GM12892 (cell line): ENCODE data around the gene GOLGA6D.
"Not testable (repeated sequence)": the region's sequence is repeated elsewhere in the genome, so short reads cannot be mapped to it uniquely, and the experiment has no call there.

Experiments used
- POLR2A ChIP-seq: IDR thresholded peaks from 2 replicates; pipeline ENCODE4 v1.6.1; 2011; ENCODE audit warnings: low read depth, low read length, control low read depth
- POLR2AphosphoS5 ChIP-seq: IDR thresholded peaks from 2 replicates; pipeline ENCODE4 v1.6.1; 2011; ENCODE audit warnings: low read depth, low read length, control low read depth
- TAF1 ChIP-seq: IDR thresholded peaks from 2 replicates; pipeline ENCODE4 v1.6.1; 2011; ENCODE audit warnings: low read depth, mild to moderate bottlenecking, control low read depth, low read length, borderline replicate concordance

DNA sequence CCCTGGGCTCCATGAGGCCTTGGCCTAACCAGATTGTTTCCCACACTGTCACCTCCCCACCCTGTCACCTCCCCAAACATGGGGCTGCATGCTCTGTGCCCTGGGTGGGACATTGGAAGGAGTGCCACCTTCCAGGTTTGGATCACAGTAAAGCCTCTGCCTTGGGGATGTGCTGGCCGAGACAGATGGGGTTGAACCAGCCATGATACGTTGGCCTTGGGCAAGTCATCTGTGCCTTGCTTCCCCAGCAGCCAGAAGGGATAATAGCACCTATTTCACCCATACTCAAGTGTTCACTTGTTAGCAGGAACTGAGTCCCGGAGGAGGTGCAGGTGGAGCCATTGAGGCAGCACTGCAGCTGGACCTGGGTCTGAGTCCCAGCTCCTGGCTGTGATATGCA is 7.0 kb upstream of the GOLGA6D start:
- not testable (repeated sequence) for TF ChIP-seq POLR2A, POLR2AphosphoS5, TAF1
